K562 (cell line): ENCODE results near the gene RIMBP3C. TPM values are rescaled to one million over a fixed set of nuclear protein-coding genes. Genes with fewer than 3 reads are reported as not detected.
A peak's percentile ranks its signal among the peaks of the same experiment; 100 is the strongest.
"Not testable (repeated sequence)": the region's sequence is repeated elsewhere in the genome, so short reads cannot be mapped to it uniquely, and the experiment has no call there.

Experiments used
- ATAC-seq: fragments of 200-7000 bp; cut with Tn5 transposase; 3 replicates; pipeline ENCODE4 v1.9.1; 2020; ENCODE audit warnings: moderate library complexity
- BruUV-seq: library from RNA; stranded (reverse); fragments of 400-500 nt; replicated peaks from 2 replicates; lab custom pipeline; 2021; lab: Mats Ljungman, UMichigan
- CTCF ChIA-PET: fragments of 300-600 bp; formaldehyde crosslinking; extraction: SDS; loops from one replicate; lab custom pipeline; 2021; ENCODE audit warnings: low intra/inter-chr PET ratio; lab: Yijun Ruan, JAX
- POLR2A ChIA-PET: fragments of 300-600, 350-650 bp; sonication (Branson Sonifier 250); formaldehyde crosslinking; extraction: SDS; loops from one replicate; lab custom pipeline; 2021; ENCODE audit warnings: antibody characterized with exemption, inconsistent platforms; lab: Yijun Ruan, JAX
- DNase-seq, 4 experiments: peaks; one replicate each; pipeline versions ENCODE4 v3.0.0 to v3.0.0-alpha.2; 2011 to 2018; ENCODE audit warnings: low spot score in 3 of 4, mixed read lengths in 3 of 4; ENCODE audit errors: extremely low read depth in 1 of 4
- FAIRE-seq: peaks from 2 replicates; lab custom pipeline; 2011; peaks lifted over from hg19 to GRCh38; lab: Jason Lieb, UNC
- H2AFZ ChIP-seq: 2 replicates; pipeline ENCODE4 v1.6.0; 2011; ENCODE audit warnings: low read depth, low read length, control low read depth, inconsistent platforms
- H3K27ac ChIP-seq: fragments of 200-600 bp; 3 replicates; pipeline ENCODE4 v1.8.0; 2011; ENCODE audit warnings: low read depth, mild to moderate bottlenecking, control low read depth, inconsistent platforms, low read length, moderate library complexity, mixed read lengths; ENCODE audit errors: extremely low read depth
- H3K27me3 ChIP-seq, 2 experiments: fragments of 300-600 bp in 1 of 2; 2 replicates in 1 of 2; 3 replicates in 1 of 2; pipeline versions ENCODE4 v1.6.0 to v1.8.0; 2011; ENCODE audit warnings: inconsistent platforms in 2 of 2, low read length in 2 of 2, mild to moderate bottlenecking in 1 of 2, mixed read lengths in 1 of 2, moderate library complexity in 1 of 2; ENCODE audit not compliant: control insufficient read depth in 2 of 2, insufficient read depth in 2 of 2
- H3K36me3 ChIP-seq: fragments of 300-600 bp; 3 replicates; pipeline ENCODE4 v1.8.0; 2011; ENCODE audit warnings: mild to moderate bottlenecking, low read length, inconsistent platforms; ENCODE audit not compliant: control insufficient read depth, insufficient read depth
- H3K4me1 ChIP-seq, 2 experiments: fragments of 200-600 bp in 1 of 2; replicated peaks in 1 of 2; 2 replicates in 1 of 2; 3 replicates in 1 of 2; pipeline versions ENCODE4 v1.5.1 to v1.8.0; 2011; ENCODE audit warnings: inconsistent platforms in 2 of 2, low read length in 2 of 2, mild to moderate bottlenecking in 1 of 2, mixed read lengths in 1 of 2, moderate library complexity in 1 of 2; ENCODE audit not compliant: control insufficient read depth in 2 of 2, insufficient read depth in 2 of 2
- H3K4me2 ChIP-seq: 2 replicates; pipeline ENCODE4 v1.6.1; 2011; ENCODE audit warnings: low read length, control low read depth, inconsistent platforms, mixed read lengths; ENCODE audit not compliant: insufficient read depth
- H3K4me3 ChIP-seq: fragments of 200-600 bp; sonication (generic), shearing (Covaris generic); 2 replicates; pipeline ENCODE4 v1.5.1; 2016; ENCODE audit warnings: control low read depth, inconsistent platforms
- H3K79me2 ChIP-seq: fragments of 200-600 bp; 3 replicates; pipeline ENCODE4 v1.8.0; 2011; ENCODE audit warnings: low read length, inconsistent platforms; ENCODE audit not compliant: control insufficient read depth, insufficient read depth
- H3K9ac ChIP-seq, 2 experiments: 2 replicates each; pipeline versions ENCODE4 v1.6.0 to v1.6.1; 2011; ENCODE audit warnings: low read depth in 2 of 2, low read length in 2 of 2, control low read depth in 1 of 2, inconsistent platforms in 1 of 2, mild to moderate bottlenecking in 1 of 2, mixed read lengths in 1 of 2; ENCODE audit not compliant: insufficient read depth in 1 of 2
- H3K9me1 ChIP-seq: one replicate; pipeline ENCODE4 v1.6.0; 2011; ENCODE audit warnings: inconsistent platforms, mild to moderate bottlenecking, low read length, moderate library complexity; ENCODE audit not compliant: control insufficient read depth, insufficient read depth
- H3K9me3 ChIP-seq: replicated peaks from 2 replicates; pipeline ENCODE4 v1.5.1; 2011; ENCODE audit warnings: low read depth, low read length, inconsistent platforms; ENCODE audit not compliant: control insufficient read depth, insufficient read depth
- H4K20me1 ChIP-seq: replicated peaks from 2 replicates; pipeline ENCODE4 v1.6.1; 2011; ENCODE audit warnings: low read length, inconsistent platforms, mixed read lengths; ENCODE audit not compliant: control insufficient read depth, insufficient read depth
- FOSL1 ChIP-seq: fragments of 200-800 bp; sonication (Bioruptor generic); conservative IDR thresholded peaks from 2 replicates; pipeline ENCODE4 v1.6.1; 2016; ENCODE audit warnings: missing genetic modification characterization, missing compliant biosample characterization
- ZKSCAN1 ChIP-seq: fragments of 150-350 bp; IDR thresholded peaks from 2 replicates; pipeline ENCODE4 v1.6.1; 2016; ENCODE audit warnings: low read depth, low read length
- WGBS: fragments of 100-300 bp; shearing (Covaris generic); methylation state at CpG from one replicate; pipeline ENCODE4 v1.1.6; 2016; ENCODE audit warnings: low coverage, mixed read lengths; ENCODE audit not compliant: insufficient coverage; ENCODE audit errors: missing lambda C conversion rate; 5-methylcytosine and 5-hydroxymethylcytosine counted together
- in situ Hi-C: fragments of 300-500 bp; cut with MboI; formaldehyde crosslinking; loops from 4 replicates; pipeline ENCODE4 v1.15.0; 2018; ENCODE audit warnings: inconsistent platforms, mixed read lengths
- intact Hi-C: fragments of 100-400 bp; cut with micrococcal nuclease; formaldehyde crosslinking; loops from 2 replicates; pipeline ENCODE4 v1.14.2; 2022
- polyA plus RNA-seq, 8 experiments: library from polyadenylated mRNA; depleted of rRNA in 4 of 8; stranded (reverse) in 5 of 8; unstranded in 3 of 8; fragments of >200 nt; fragmentation: Nextera tagmentation in 2 of 8; fragmentation: Illumina TruSeq in 1 of 8; extraction: Ambion mirVana in 2 of 8; extraction: Trizol in 1 of 8; gene quantifications; 2 replicates each; pipeline versions ENCODE4 v1.2.1 to v1.2.3, GENCODE V29; 2011 to 2014; ENCODE audit warnings: inconsistent platforms in 1 of 8, missing spikeins in 1 of 8
- total RNA-seq, 7 experiments: library from RNA; depleted of rRNA in 6 of 7; stranded (reverse); fragments of >200 nt in 6 of 7; fragmentation: Illumina TruSeq in 2 of 7; extraction: Trizol in 2 of 7; gene quantifications; 2 replicates each; pipeline versions ENCODE4 v1.2.1 to v1.2.3, GENCODE V29; 2011 to 2021; ENCODE audit warnings: low replicate concordance in 1 of 7

RIMBP3C gene
- total and polyA plus RNA-seq, 9 of the 15 experiments (the other 6 are each of a cell fraction or from before 2014, with no cell fraction given): 0.09 to 0.98 (median 0.17) TPM; not detected in 2

- H2AFZ ChIP-seq, H3K27ac ChIP-seq, H3K27me3 ChIP-seq, H3K9me1 ChIP-seq, CTCF ChIA-PET, FAIRE-seq, H3K4me2 ChIP-seq, POLR2A ChIA-PET, DNase-seq, BruUV-seq, H3K4me3 ChIP-seq, H3K9ac ChIP-seq, H3K9me3 ChIP-seq, H3K79me2 ChIP-seq, intact Hi-C loops, H3K4me1 ChIP-seq, H4K20me1 ChIP-seq, H3K36me3 ChIP-seq: not testable (repeated sequence)
- ATAC-seq: peak; percentile 44
- in situ Hi-C loops: loop anchor here (25.0 kb wide), 1 partner anchor 388 kb away; no protein-coding TSS in a partner anchor
- no CpG with 5 or more reads among the region's 38 CpGs for WGBS
Observed at GRCh38 chr22:21549558-21549957, 1.7 kb downstream of the RIMBP3C start.

DNA sequence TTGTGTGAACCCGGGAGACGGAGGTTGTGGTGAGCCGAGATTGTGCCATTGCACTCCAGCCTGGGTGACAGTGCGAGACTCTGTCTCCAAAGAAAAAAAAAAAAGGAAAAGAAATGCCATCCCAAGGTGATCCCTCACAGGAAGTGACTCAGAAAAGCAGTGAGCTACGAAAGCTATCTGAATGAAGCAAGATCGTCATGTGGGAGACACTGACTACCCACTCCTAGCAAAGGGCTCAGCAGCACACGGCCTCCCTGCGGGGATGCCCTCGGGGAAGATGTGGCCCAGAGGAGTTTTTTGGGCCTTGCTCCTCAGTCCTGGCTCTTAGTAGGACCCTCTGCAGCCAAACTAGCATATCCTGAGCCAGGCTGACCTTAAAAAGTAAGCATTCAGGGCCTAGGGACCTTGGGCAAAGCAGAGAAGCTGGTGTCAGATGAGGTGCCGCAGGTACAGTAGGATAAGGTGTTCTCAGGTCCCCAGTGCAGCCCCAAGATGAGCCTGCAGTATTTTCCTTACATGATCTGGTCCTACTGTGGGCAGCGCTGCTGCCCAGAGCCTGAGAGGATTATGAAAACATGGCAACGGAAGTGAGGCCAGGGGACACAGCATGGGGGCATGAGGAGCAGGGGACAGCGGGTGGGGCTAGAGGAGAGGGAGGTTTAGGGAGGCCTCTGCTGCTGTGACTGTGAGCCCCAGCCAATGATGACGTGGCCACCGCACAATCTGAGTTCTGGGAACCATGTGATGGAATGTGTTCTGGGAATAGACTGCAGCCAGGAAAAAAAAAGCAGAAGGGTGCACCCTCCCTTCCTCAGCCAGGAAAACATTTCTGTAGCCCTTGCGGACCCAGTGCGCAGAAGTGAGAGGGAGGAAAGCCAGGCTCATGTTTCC is 6.6 kb downstream of the RIMBP3C start:
- H3K9me1 ChIP-seq, H3K79me2 ChIP-seq, BruUV-seq, H3K36me3 ChIP-seq, H3K4me1 ChIP-seq, H3K27me3 ChIP-seq, POLR2A ChIA-PET, DNase-seq, H4K20me1 ChIP-seq, H3K9me3 ChIP-seq, intact Hi-C loops, CTCF ChIA-PET, FAIRE-seq, H3K9ac ChIP-seq, H3K27ac ChIP-seq, H3K4me3 ChIP-seq: not testable (repeated sequence)
- TF ChIP-seq FOSL1 (tag) (peak; percentile 27; the same call in 1 of the 2 replicates), ZKSCAN1 (0 out of 2 replicates have a peak, but pooled peaks have one; percentile 35)
- peak; percentile 81 for ATAC-seq
- peak overlapping the region; percentile 12; the same call in 1 of the 2 replicates for H3K4me2 ChIP-seq
- in situ Hi-C loops: loop anchor here (25.0 kb wide), 1 partner anchor 393 kb away; no protein-coding TSS in a partner anchor
- WGBS: 64% methylated on average over 1 of the region's 17 CpGs
- H2AFZ ChIP-seq: peak overlapping the region; percentile 53

DNA sequence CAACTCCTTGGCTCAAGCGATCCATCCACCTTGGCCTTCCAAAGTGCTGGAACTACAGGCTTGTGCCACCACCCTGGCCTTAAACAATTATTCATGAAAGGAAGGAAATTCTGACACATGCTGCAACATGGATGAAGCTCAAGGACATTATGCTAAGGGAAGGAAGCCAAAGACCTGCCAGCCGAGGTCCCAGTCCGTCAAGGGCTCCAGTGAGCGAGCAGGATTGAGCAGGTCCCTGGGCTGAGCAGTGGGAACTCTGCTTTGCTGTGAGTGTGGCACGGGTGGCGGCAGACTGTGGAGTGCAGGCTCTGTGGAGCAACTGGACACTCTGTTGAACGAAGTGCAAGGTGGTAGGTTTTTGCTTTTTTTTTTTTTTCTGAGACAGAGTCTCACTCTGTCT is 11.4 kb downstream of the RIMBP3C start:
- ATAC-seq, H3K36me3 ChIP-seq: not testable (repeated sequence)
- WGBS: no CpG with 5 or more reads among the region's 7 CpGs

More for the DNA sequence above, 11.4 kb downstream of the RIMBP3C start:
- H3K4me2 ChIP-seq, FAIRE-seq, H4K20me1 ChIP-seq, H3K4me1 ChIP-seq, CTCF ChIA-PET, H3K9ac ChIP-seq, H3K27me3 ChIP-seq, H3K9me3 ChIP-seq, H3K4me3 ChIP-seq, intact Hi-C loops, BruUV-seq, DNase-seq, H2AFZ ChIP-seq, H3K9me1 ChIP-seq, H3K79me2 ChIP-seq, POLR2A ChIA-PET, H3K27ac ChIP-seq: not testable (repeated sequence)
- in situ Hi-C loops: loop anchor here (5.0 to 25.0 kb wide), 5 partner anchors 32 to 445 kb away; partner anchors contain the start of gene SDF2L1
